ENCODE measurements around the gene RFX3. TPM values are rescaled to one million over a fixed set of nuclear protein-coding genes. Genes with fewer than 3 reads are reported as not detected.
A peak's percentile ranks its signal among the peaks of the same experiment; 100 is the strongest.
"Not testable (repeated sequence)": the region's sequence is repeated elsewhere in the genome, so short reads cannot be mapped to it uniquely, and the experiment has no call there.

RFX3 gene
- total RNA-seq, 2 donors from 2014 or later: 17.2 to 22.5 TPM

DNA sequence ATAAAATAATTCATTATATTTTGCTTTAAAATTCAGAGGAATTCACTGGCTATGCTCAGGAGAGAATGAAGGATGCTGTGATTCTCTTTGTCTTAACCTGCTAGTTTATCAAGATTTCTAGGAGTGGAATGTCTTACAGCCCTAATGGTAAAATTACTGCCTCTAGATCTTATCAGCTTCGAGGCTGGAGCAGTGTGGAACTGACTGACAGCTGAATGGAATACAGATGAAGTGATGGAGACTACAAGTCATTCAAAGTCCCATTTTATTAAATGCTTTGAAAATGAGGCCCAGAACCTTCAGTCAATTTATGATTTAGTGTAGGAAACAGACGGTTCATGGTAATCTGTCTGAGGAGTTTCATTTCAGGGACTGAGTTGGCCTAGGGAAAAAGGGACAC, 202.1 kb downstream of the RFX3 start:
- H3K4me3 Mint-ChIP-seq: no peak overlapping the region
- H3K27me3 Mint-ChIP-seq: no peaks in the 10 kb centered on the region
- no peaks in the 10 kb centered on the region for H3K9me3 Mint-ChIP-seq
- ATAC-seq (no peak), DNase-seq (ENCODE audit: low spot score) (no peak)
- H3K36me3 Mint-ChIP-seq: no peaks in the 10 kb centered on the region
- H3K4me1 Mint-ChIP-seq (ENCODE audit: low read depth in 2 of 2): peaks cover 0 to 3% of the 10 kb centered on the region in 2 donors
- H3K27ac Mint-ChIP-seq: no peak overlapping the region

DNA sequence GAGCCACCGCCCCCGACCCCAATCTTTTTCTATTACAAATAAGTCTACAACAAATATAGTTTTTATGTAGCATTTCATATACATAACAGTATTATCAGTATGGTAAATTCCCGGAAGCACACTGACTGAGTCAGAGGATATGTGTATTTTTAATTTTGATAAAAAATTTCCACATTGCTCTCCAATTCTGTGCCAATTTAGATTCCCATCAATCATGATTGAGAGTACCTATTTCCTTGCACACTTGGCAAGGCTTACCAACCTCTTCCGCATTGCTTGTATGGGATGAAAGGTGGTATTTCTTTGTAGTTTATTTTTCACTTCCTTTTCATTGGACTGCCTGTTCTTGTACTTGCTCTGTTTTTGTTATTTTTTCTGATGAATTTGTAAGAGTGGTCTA, 204.6 kb downstream of the RFX3 start:
- no peak for DNase-seq (ENCODE audit: low spot score)
- no peak overlapping the region for H3K27ac Mint-ChIP-seq
- H3K4me3 Mint-ChIP-seq: no peak overlapping the region
- ATAC-seq: no peak
- peaks cover 4% of the 10 kb centered on the region for H3K9me3 Mint-ChIP-seq
- H3K36me3 Mint-ChIP-seq: peaks cover 8% of the 10 kb centered on the region
- H3K4me1 Mint-ChIP-seq (ENCODE audit: low read depth in 2 of 2): peaks cover 0 to 5% of the 10 kb centered on the region in 2 donors
- H3K27me3 Mint-ChIP-seq: no peaks in the 10 kb centered on the region

DNA sequence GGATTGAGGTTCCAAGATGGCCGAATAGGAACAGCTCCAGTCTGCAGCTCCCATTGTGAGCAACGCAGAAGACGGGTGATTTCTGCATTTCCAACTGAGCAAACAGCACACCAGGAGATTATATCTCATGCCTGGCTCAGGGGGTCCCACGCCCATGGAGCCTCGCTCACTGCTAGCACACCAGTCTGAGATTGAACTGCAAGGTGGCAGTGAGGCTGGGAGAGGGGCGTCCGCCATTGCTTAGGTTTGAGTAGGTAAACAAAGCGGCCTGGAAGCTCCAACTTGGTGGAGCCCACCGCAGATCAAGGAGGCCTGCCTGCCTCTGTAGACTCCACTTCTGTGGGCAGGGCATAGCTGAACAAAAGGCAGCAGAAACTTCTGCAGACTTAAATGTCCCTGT, 213.2 kb downstream of the RFX3 start:
- not testable (repeated sequence) for H3K36me3 Mint-ChIP-seq; ATAC-seq; H3K4me3 Mint-ChIP-seq; H3K27me3 Mint-ChIP-seq; H3K4me1 Mint-ChIP-seq (ENCODE audit: low read depth in 2 of 2); DNase-seq (ENCODE audit: low spot score); H3K27ac Mint-ChIP-seq; H3K9me3 Mint-ChIP-seq

DNA sequence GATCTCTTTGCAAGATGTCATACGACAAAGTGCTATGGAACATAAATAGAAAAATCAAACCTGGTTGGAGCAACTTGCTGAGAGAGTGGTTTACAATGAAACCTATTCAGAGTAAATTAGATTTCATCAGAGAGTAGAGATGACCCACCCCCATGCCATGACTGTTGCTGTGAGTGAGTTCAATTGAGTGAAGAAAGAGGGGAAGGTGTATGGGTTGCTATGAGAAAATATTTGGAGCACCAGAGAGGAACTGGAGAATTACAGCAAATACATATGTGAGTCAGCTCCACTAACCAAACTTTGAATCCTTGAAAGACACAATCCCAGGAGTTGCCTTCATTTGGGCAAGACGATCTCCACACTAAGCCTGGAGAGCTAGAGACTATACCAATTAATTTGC, 217.2 kb downstream of the RFX3 start:
- H3K27ac Mint-ChIP-seq: no peak overlapping the region
- ATAC-seq: no peak
- peaks cover 4% of the 10 kb centered on the region for H3K36me3 Mint-ChIP-seq
- no peak for DNase-seq (ENCODE audit: low spot score)
- H3K9me3 Mint-ChIP-seq: peaks cover 6% of the 10 kb centered on the region
- peaks cover 4 to 10% of the 10 kb centered on the region in 2 donors for H3K4me1 Mint-ChIP-seq (ENCODE audit: low read depth in 2 of 2)
- H3K4me3 Mint-ChIP-seq: no peak overlapping the region
- H3K27me3 Mint-ChIP-seq: no peaks in the 10 kb centered on the region

DNA sequence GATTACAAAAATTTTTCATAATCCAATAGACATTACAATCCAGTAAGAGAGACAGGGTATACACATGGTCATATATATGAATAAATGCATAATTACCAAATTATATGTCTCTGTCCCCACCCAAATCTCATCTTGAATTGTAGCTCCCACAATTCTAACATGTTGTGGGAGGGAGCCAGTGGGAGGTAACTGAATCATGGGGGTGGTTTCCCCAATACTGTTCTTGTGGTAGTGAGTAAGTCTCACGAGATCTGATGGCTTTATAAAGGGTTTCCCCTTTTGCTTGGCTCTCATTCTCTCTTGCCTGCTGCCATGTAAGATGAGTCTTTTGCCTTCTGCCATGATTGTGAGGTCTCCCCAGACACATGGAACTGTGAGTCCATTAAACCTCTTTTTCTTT, 221.4 kb downstream of the RFX3 start:
- not testable (repeated sequence) for DNase-seq (ENCODE audit: low spot score); H3K27me3 Mint-ChIP-seq; ATAC-seq; H3K4me3 Mint-ChIP-seq; H3K36me3 Mint-ChIP-seq; H3K4me1 Mint-ChIP-seq (ENCODE audit: low read depth in 2 of 2); H3K9me3 Mint-ChIP-seq
- peak overlapping the region in 1 of 2 donors; percentile 50 for H3K27ac Mint-ChIP-seq

DNA sequence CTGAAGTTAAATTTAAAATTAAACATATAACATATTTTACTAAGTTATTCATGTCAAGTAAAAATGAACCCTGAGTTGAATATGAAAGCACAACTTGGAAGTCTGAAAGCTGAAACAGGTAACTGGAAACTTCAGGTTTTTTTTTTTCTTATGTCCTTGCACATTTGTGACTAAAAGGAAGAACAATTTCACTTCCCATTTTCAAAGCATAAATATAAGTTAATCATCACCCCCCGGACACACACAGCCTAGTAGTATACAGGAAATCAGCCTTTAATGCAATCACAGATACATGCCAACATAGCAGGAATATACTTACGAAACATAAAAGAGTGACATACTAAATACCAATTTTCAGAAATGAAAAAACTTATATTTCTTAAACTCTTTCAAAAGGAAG, 225.9 kb downstream of the RFX3 start:
- no peaks in the 10 kb centered on the region for H3K36me3 Mint-ChIP-seq
- peaks cover under 1% of the 10 kb centered on the region for H3K9me3 Mint-ChIP-seq
- no peak overlapping the region for H3K4me3 Mint-ChIP-seq
- no peaks in the 10 kb centered on the region for H3K27me3 Mint-ChIP-seq
- H3K27ac Mint-ChIP-seq: no peak overlapping the region
- no peaks in the 10 kb centered on the region for H3K4me1 Mint-ChIP-seq (ENCODE audit: low read depth in 2 of 2)
- DNase-seq (ENCODE audit: low spot score) (no peak), ATAC-seq (no peak)

DNA sequence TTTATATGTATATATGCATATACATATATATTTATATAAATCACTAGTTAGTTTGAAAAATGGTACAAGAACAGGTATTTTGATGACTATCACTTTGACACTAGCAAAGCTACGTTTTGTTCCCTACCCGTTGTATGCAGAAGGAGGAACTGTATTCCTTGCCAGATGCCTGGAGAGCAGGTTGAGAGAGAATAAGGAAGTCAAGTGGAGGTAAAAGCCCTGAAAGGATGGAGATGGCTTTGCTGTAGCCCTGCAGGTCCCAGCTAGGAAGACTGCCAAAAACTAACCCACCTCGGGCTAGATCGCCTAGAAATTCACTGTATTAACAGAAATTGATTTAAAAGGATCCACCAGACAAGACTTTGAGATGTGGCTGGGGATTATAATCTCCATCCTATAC, 229.3 kb downstream of the RFX3 start:
- no peak for DNase-seq (ENCODE audit: low spot score)
- no peak for ATAC-seq
- Mint-ChIP-seq H3K9me3 (no peaks in the 10 kb centered on the region), H3K36me3 (no peaks in the 10 kb centered on the region), H3K4me3 (no peak overlapping the region), H3K4me1 (ENCODE audit: low read depth in 2 of 2) (no peaks in the 10 kb centered on the region), H3K27ac (no peak overlapping the region), H3K27me3 (no peaks in the 10 kb centered on the region)

DNA sequence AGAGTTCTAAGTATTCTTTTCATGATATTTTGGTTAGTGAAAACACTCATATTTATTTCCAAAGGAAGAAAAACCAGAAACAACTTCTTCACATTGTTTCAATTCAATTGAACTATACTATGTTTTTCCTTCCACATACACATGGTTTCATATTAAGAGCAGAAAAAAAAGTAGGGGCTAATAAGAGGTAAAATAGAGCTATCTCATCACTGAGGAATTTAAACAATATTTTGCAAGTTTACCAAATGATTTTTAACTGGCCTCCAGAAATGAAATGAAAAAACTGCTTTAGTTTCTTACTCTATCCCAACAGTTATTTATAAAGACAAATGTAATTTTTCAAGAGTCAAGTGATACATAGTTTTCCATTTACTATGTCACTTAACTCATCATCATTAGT, 233.5 kb downstream of the RFX3 start:
- no peaks in the 10 kb centered on the region for H3K4me1 Mint-ChIP-seq (ENCODE audit: low read depth in 2 of 2)
- no peaks in the 10 kb centered on the region for H3K9me3 Mint-ChIP-seq
- no peak overlapping the region for H3K27ac Mint-ChIP-seq
- DNase-seq (ENCODE audit: low spot score): no peak
- no peak overlapping the region for H3K4me3 Mint-ChIP-seq
- H3K27me3 Mint-ChIP-seq: no peaks in the 10 kb centered on the region
- peaks cover 8% of the 10 kb centered on the region for H3K36me3 Mint-ChIP-seq
- no peak for ATAC-seq

DNA sequence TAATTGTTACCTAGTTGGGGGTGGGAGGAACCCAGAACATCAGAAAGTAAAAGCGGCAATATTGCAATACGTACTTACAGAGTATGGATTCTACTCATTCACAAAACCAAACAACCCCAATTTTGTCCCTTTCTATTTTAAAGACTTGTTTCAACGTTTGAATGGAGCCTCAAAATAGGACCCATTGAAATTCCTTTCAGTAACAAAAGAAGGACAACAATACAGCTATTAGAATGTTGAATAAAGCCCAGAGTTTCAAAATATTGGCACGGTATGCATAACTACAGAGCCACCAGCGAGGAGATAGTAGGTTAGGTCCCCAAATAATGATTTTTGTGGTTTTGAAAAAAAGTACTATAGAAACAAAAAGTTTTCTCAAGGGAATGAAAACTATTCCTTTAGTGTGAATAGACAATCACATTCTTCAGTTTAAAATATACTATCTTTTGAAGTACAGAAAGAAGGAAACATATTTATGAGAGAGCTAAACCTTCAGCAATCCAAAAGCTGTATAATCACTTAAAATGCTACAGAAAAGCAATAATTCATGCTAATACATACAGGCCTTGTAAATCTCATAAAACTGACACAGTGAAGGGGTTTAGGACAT, 235.5 kb downstream of the RFX3 start:
- H3K36me3 Mint-ChIP-seq: peaks cover 15% of the 10 kb centered on the region

DNA sequence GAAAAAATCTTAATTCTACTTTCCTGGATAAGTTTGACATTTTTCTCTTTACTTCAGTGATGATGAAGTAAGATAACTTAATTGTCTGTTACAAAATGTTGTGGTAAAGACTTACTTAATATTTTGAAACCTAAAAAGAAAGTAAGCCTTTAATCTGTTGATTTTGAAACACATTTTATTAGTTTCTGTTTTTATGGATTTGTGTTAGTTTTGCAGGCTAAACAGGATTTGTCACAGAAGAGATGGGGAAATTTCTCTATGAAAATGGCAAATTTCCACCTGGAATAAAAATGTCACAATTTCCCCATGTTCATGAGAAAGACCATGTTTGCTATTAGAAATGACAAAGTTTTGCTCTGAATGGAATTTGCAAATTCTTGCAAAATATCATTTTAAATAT, 237.1 kb downstream of the RFX3 start:
- Mint-ChIP-seq H3K4me3 (no peak overlapping the region), H3K9me3 (no peaks in the 10 kb centered on the region), H3K27me3 (no peaks in the 10 kb centered on the region), H3K36me3 (peaks cover 15% of the 10 kb centered on the region), H3K27ac (no peak overlapping the region), H3K4me1 (ENCODE audit: low read depth in 2 of 2) (no peaks in the 10 kb centered on the region)
- DNase-seq (ENCODE audit: low spot score): no peak
- ATAC-seq: no peak

More for the DNA sequence above, 235.5 kb downstream of the RFX3 start:
- Mint-ChIP-seq H3K4me3 (no peak overlapping the region), H3K4me1 (ENCODE audit: low read depth in 2 of 2) (no peaks in the 10 kb centered on the region), H3K9me3 (no peaks in the 10 kb centered on the region), H3K27me3 (no peaks in the 10 kb centered on the region), H3K27ac (no peak overlapping the region)
- DNase-seq (ENCODE audit: low spot score): no peak
- no peak for ATAC-seq

DNA sequence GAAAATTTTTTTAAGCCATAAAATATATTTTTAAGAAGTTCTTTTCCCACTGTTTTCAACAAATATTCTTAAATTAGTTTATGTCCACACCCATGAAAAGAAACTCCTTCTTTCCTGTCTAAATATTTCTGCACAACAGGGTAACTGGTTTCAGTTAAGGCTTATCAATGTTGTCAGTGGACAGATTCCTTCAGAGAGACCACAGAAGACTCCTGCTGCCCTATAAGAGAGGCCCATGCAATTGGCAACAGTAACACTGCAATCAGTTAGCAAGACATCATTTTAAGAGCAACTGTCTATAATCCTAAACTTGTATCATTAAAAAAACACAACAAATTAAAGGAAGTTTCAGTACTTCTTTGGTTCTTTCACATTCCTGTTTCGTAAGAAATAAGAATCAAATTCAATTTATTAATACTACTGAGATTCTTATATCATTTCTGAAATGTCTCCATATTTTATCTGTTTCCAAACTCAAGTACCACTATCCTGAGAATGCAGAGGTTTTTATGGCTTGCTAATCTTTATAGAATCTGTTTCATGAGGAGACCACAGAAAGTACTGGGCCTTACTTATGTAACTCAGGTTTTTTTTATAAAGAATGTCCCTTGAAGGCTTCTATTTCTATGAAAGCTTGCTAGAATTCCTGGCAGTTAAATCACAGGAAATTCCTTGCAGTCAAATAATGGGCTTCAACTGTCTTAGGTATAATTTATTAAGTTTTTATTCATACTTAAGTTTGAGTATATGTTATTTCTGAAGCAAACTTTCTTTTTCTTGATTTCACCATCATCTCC, 240.2 kb downstream of the RFX3 start:
- no peaks in the 10 kb centered on the region for H3K9me3 Mint-ChIP-seq
- no peak overlapping the region for H3K27ac Mint-ChIP-seq
- H3K27me3 Mint-ChIP-seq: no peaks in the 10 kb centered on the region
- ATAC-seq: no peak
- no peaks in the 10 kb centered on the region for H3K4me1 Mint-ChIP-seq (ENCODE audit: low read depth in 2 of 2)
- no peak for DNase-seq (ENCODE audit: low spot score)
- no peak overlapping the region for H3K4me3 Mint-ChIP-seq
- H3K36me3 Mint-ChIP-seq: peaks cover 26% of the 10 kb centered on the region

DNA sequence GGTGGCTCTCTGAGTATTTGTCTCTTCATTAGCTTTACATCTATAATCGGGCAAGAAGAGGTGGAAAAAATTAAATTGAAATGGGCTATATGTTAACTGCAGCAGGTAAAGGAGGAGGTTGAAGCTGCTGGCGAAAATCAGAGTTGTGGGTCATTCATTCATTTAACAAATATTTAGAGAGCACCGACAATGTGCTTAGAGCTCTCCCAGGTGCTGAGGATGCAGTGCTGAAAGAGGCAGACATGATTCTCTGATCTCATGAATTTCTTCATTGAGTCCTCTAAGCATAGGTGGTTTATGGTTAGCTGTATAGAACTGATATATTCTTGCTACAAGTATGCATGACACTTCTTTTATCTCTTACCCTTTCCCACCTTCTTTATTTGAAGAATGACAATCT, 243.4 kb downstream of the RFX3 start:
- Mint-ChIP-seq H3K9me3 (no peaks in the 10 kb centered on the region), H3K4me1 (ENCODE audit: low read depth in 2 of 2) (peaks cover 2 to 6% of the 10 kb centered on the region in 2 donors), H3K27ac (no peak overlapping the region), H3K4me3 (no peak overlapping the region), H3K36me3 (peaks cover 19% of the 10 kb centered on the region), H3K27me3 (no peaks in the 10 kb centered on the region)
- DNase-seq (ENCODE audit: low spot score) (no peak), ATAC-seq (no peak)

DNA sequence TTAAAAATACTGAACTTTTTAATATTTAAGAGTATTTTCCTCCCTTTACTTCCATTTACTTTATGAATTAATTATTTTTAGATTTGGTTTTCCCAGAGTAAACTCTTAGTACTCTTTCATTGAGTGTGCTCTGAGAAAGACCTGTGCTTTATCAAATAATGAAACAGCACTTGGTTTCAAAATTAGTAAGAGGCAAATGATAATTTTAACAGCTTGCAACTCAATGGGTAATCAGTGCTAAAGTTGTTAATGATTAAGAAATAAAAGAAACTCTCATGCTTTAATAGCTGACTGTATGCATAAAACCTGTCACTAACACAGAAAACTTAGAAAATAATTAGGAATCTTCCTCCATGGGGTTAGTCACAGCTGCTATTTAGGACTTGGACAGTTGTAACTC, 244.4 kb downstream of the RFX3 start:
- ATAC-seq: no peak
- DNase-seq (ENCODE audit: low spot score): no peak
- H3K9me3 Mint-ChIP-seq: no peaks in the 10 kb centered on the region
- H3K27me3 Mint-ChIP-seq: no peaks in the 10 kb centered on the region
- peaks cover 12% of the 10 kb centered on the region for H3K36me3 Mint-ChIP-seq
- peak overlapping the region in 1 of 2 donors; percentile 44 for H3K27ac Mint-ChIP-seq
- peaks cover 4 to 12% of the 10 kb centered on the region in 2 donors for H3K4me1 Mint-ChIP-seq (ENCODE audit: low read depth in 2 of 2)
- no peak overlapping the region for H3K4me3 Mint-ChIP-seq

DNA sequence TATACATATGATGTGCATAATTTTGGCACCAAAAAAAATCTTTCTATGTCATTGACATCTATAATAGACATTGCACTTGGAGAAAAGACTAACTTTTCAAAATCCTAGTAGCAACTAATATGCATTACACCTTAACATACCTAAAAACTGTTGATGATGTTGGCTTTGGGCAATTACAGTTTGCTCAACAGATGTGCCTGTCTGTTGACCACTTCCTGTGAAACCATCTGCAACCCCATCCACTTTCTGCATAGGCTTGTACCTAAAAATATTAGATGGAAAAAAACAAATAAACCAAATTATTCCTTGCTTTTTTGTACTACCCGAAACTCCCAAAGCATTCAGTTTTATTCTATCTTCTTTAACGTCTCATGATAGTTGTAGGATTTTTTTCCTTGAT, 248.6 kb downstream of the RFX3 start:
- DNase-seq (ENCODE audit: low spot score): no peak
- Mint-ChIP-seq H3K4me1 (ENCODE audit: low read depth in 2 of 2) (peaks cover 4 to 12% of the 10 kb centered on the region in 2 donors), H3K27me3 (no peaks in the 10 kb centered on the region), H3K27ac (no peak overlapping the region), H3K9me3 (no peaks in the 10 kb centered on the region), H3K4me3 (no peak overlapping the region), H3K36me3 (peaks cover 7% of the 10 kb centered on the region)
- ATAC-seq: no peak
